Measurements from ENCODE around the gene TXNRD1.
"Not testable (repeated sequence)": the region's sequence is repeated elsewhere in the genome, so short reads cannot be mapped to it uniquely, and the experiment has no call there.

Gene TXNRD1

GRCh38 chr12:104374071-104374470 is 158.5 kb downstream of the TXNRD1 start:
- DNase-seq: no peak

GRCh38 chr12:104374806-104375205 is 159.2 kb downstream of the TXNRD1 start:
- DNase-seq: no peak

- no peak for DNase-seq
These were observed 160.2 kb downstream of the TXNRD1 start for GRCh38 chr12:104375775-104376174.

GRCh38 chr12:104376650-104377513 is 161.3 kb downstream of the TXNRD1 start:
- no peak for DNase-seq

GRCh38 chr12:104377514-104377812 is 161.9 kb downstream of the TXNRD1 start:
- no peak for DNase-seq

- no peak for DNase-seq
These were observed 162.8 kb downstream of the TXNRD1 start for GRCh38 chr12:104378427-104378826.

GRCh38 chr12:104381341-104381730 is 165.8 kb downstream of the TXNRD1 start:
- DNase-seq: no peak

GRCh38 chr12:104381731-104382480 is 166.3 kb downstream of the TXNRD1 start:
- DNase-seq: peak; percentile 67

- DNase-seq: no peak
These were observed 168.7 kb downstream of the TXNRD1 start for GRCh38 chr12:104384141-104384880.

- DNase-seq: no peak
These were observed 169.9 kb downstream of the TXNRD1 start for GRCh38 chr12:104385510-104385909.

- no peak for DNase-seq
These were observed 170.9 kb downstream of the TXNRD1 start for GRCh38 chr12:104386461-104386860.

GRCh38 chr12:104387190-104387589 is 171.6 kb downstream of the TXNRD1 start:
- DNase-seq: no peak

- DNase-seq: not testable (repeated sequence)
These were observed 178.5 kb downstream of the TXNRD1 start for GRCh38 chr12:104394086-104394485.

All from MV-4-11 (cell line).